Pancreas (tissue), 10 donors: ENCODE measurements around the gene ROBO1. TPM values are rescaled to one million over a fixed set of nuclear protein-coding genes. Genes with fewer than 3 reads are reported as not detected.

Experiments used
- ATAC-seq, 4 donors: fragments of 200-7000 bp; cut with Tn5 transposase; one replicate each; pipeline versions ENCODE4 v1.8.0 to v1.9.1; 2020; ENCODE audit warnings: mild to moderate bottlenecking in 4 of 4, moderate library complexity in 4 of 4
- DNase-seq, 6 donors: peaks; one replicate each; pipeline ENCODE4 v3.0.0-alpha.2; 2020
- FAIRE-seq: peaks from 2 replicates; lab custom pipeline; 2012; peaks lifted over from hg19 to GRCh38; lab: Jason Lieb, UNC
- H3K27ac ChIP-seq, 4 donors: fragments of 200-600 bp; sonication (generic); 1 replicate in 3 of 4; 2 replicates in 1 of 4; pipeline versions ENCODE4 v1.5.0 to v1.8.0; 2020
- H3K27me3 ChIP-seq, 4 donors: fragments of 200-600 bp; one replicate each; pipeline ENCODE4 v1.8.0; 2021
- H3K36me3 ChIP-seq, 3 donors: fragments of 200-600 bp; sonication (generic) in 1 of 3; one replicate each; pipeline versions ENCODE4 v1.5.0 to v1.8.0; 2020 to 2021
- H3K4me1 ChIP-seq, 3 donors: fragments of 200-600 bp; one replicate each; pipeline ENCODE4 v1.8.0; 2021
- H3K4me3 ChIP-seq, 4 donors: fragments of 200-600 bp; sonication (generic) in 2 of 4; one replicate each; pipeline versions ENCODE4 v1.5.0 to v1.8.0; 2020 to 2021
- H3K9me3 ChIP-seq, 4 donors: fragments of 200-600 bp; one replicate each; pipeline ENCODE4 v1.8.0; 2021
- CTCF ChIP-seq, 4 donors: fragments of 200-600 bp; sonication (generic) in 3 of 4; IDR thresholded peaks; one replicate each; pipeline versions ENCODE4 v1.5.0 to v1.8.0; 2021; ENCODE audit warnings: antibody characterized with exemption in 4 of 4
- WGBS, 2 donors: extraction: QIAGEN DNeasy Blood & Tissue Kit; methylation state at CpG; one replicate each; pipeline ENCODE4 v1.1.7; 2013; 5-methylcytosine and 5-hydroxymethylcytosine counted together
- intact Hi-C, 3 donors: fragments of 100-400 bp; cut with DNase I; formaldehyde crosslinking; loops; one replicate each; pipeline versions ENCODE4 v1.11.1 to v1.14.2; 2022
- polyA plus RNA-seq, 2 donors: library from polyadenylated mRNA; stranded (reverse); fragments of 200-250 nt; gene quantifications; one replicate each; pipeline ENCODE4 v1.2.3, GENCODE V29; 2013
- total RNA-seq, 6 donors: library from RNA; stranded (reverse); fragmentation: NEBNext Ultra II Directional in 4 of 6; extraction: Animal tissue kit (Norgen Biotek cat#: 25700) in 4 of 6; gene quantifications; one replicate each; pipeline versions ENCODE4 v1.2.1 to v1.2.4, GENCODE V29; 2021 to 2023
- donor health status: healthy with polysubstance abuse.
- donor health status: DM: no; HTN: no; CAD: no; lungs with moderate emphysema.
- donor health status: DM: no; HTN: no; CAD: no.
- donor health status: control.
- donor health status: control.
- donor health status: Bipolar disorder and iron deficiency.
- donor health status: DM: yes; HTN: yes; CAD: no.
- donor health status: DM: no; HTN: no; CAD: no.
- donor health status: DM: no; HTN: no; CAD: no.
- donor health status: DM: yes; HTN: yes; CAD: no.

The ROBO1 gene
- total and polyA plus RNA-seq, 8 donors: 0.51 to 8.5 (median 2.8) TPM

- no peaks in the 10 kb centered on the region for H3K4me1 ChIP-seq
- intact Hi-C loops: no loop called here
- WGBS, 2 donors: 40 to 53% methylated on average over 1 of the region's 1 CpG
- no peaks in the 10 kb centered on the region for H3K9me3 ChIP-seq
- H3K4me3 ChIP-seq: no peak overlapping the region
- no peaks in the 10 kb centered on the region for H3K36me3 ChIP-seq
- no peak overlapping the region for H3K27ac ChIP-seq
- TF ChIP-seq CTCF (IDR thresholded peaks at IDR 0.05): no peak
- ATAC-seq (no peak), DNase-seq (no peak), FAIRE-seq (no peak)
- H3K27me3 ChIP-seq: no peaks in the 10 kb centered on the region
Measured at GRCh38 chr3:79480746-79481145, 287.1 kb downstream of the ROBO1 start.

- DNase-seq (no peak), FAIRE-seq (no peak), ATAC-seq (no peak)
- no peak for TF ChIP-seq CTCF (IDR thresholded peaks at IDR 0.05)
- H3K27me3 ChIP-seq: no peaks in the 10 kb centered on the region
- intact Hi-C loops: no loop called here
- no peaks in the 10 kb centered on the region for H3K9me3 ChIP-seq
- H3K27ac ChIP-seq: no peak overlapping the region
- 77 to 81% methylated on average over 1 of the region's 1 CpG for WGBS, 2 donors
- no peaks in the 10 kb centered on the region for H3K36me3 ChIP-seq
- H3K4me1 ChIP-seq: no peaks in the 10 kb centered on the region
- H3K4me3 ChIP-seq: no peak overlapping the region
Measured at GRCh38 chr3:79478620-79479019, 289.2 kb downstream of the ROBO1 start.

- no peak overlapping the region for H3K27ac ChIP-seq
- H3K36me3 ChIP-seq: no peaks in the 10 kb centered on the region
- H3K4me3 ChIP-seq: no peak overlapping the region
- intact Hi-C loops: no loop called here
- ATAC-seq (no peak), FAIRE-seq (no peak), DNase-seq (no peak)
- H3K9me3 ChIP-seq: no peaks in the 10 kb centered on the region
- 26 to 37% methylated on average over 1 of the region's 1 CpG for WGBS, 2 donors
- H3K4me1 ChIP-seq: no peaks in the 10 kb centered on the region
- H3K27me3 ChIP-seq: no peaks in the 10 kb centered on the region
- no peak for TF ChIP-seq CTCF (IDR thresholded peaks at IDR 0.05)
Measured at GRCh38 chr3:79477242-79477641, 290.6 kb downstream of the ROBO1 start.

GRCh38 chr3:79473993-79474392, 293.8 kb downstream of the ROBO1 start:
- Histone ChIP-seq H3K9me3 (no peaks in the 10 kb centered on the region), H3K36me3 (no peaks in the 10 kb centered on the region), H3K27me3 (no peaks in the 10 kb centered on the region), H3K27ac (no peak overlapping the region), H3K4me1 (no peaks in the 10 kb centered on the region), H3K4me3 (no peak overlapping the region)
- no peak for ATAC-seq
- no peak for TF ChIP-seq CTCF (IDR thresholded peaks at IDR 0.05)
- intact Hi-C loops: no loop called here
- no peak for FAIRE-seq
- DNase-seq: no peak
- WGBS, 2 donors: 80 to 81% methylated on average over 2 of the region's 2 CpGs

GRCh38 chr3:79467721-79468120, 300.1 kb downstream of the ROBO1 start:
- intact Hi-C loops: no loop called here
- Histone ChIP-seq H3K4me3 (no peak overlapping the region), H3K27me3 (no peaks in the 10 kb centered on the region), H3K27ac (no peak overlapping the region), H3K36me3 (no peaks in the 10 kb centered on the region), H3K4me1 (no peaks in the 10 kb centered on the region), H3K9me3 (no peaks in the 10 kb centered on the region)
- no peak for ATAC-seq
- 69 to 76% methylated on average over 3 of the region's 3 CpGs for WGBS, 2 donors
- FAIRE-seq: no peak
- no peak for DNase-seq
- TF ChIP-seq CTCF (IDR thresholded peaks at IDR 0.05): no peak
